GM19240 (cell line): ENCODE results near the gene MPDU1.

Experiments
- DNase-seq: peaks from one replicate; pipeline ENCODE4 v3.0.0; 2011; ENCODE audit warnings: low spot score; ENCODE audit not compliant: insufficient read length

The MPDU1 gene

GRCh38 chr17:7583253-7584109, at the start of gene MPDU1:
Gene MPDU1, plus strand, starts transcription at chr17:7583852. Its CDS starts 11 bp downstream, at chr17:7583863.
- DNase-seq: peak; percentile 71

GRCh38 chr17:7538050-7538449, 45.6 kb upstream of the MPDU1 start:
- no peak for DNase-seq

GRCh38 chr17:7538891-7539545, 44.6 kb upstream of the MPDU1 start:
- no peak for DNase-seq

- no peak for DNase-seq
Measured at GRCh38 chr17:7541074-7541621, 42.5 kb upstream of the MPDU1 start.

GRCh38 chr17:7544911-7545310, 38.7 kb upstream of the MPDU1 start:
- no peak for DNase-seq

GRCh38 chr17:7548585-7549400, 34.9 kb upstream of the MPDU1 start, which contains the start of gene TNFSF12:
Gene TNFSF12, plus strand, starts transcription at chr17:7549058. Its CDS starts 96 bp downstream, at chr17:7549154.
- DNase-seq: no peak

- DNase-seq: no peak
Measured at GRCh38 chr17:7549401-7550055, 34.1 kb upstream of the MPDU1 start.

- DNase-seq: no peak
Measured at GRCh38 chr17:7550344-7550743, 33.3 kb upstream of the MPDU1 start.

GRCh38 chr17:7551396-7551795, 32.3 kb upstream of the MPDU1 start:
- DNase-seq: no peak

- peak; percentile 66 for DNase-seq
Measured at GRCh38 chr17:7552621-7553051, 31.0 kb upstream of the MPDU1 start.

GRCh38 chr17:7553356-7553755, 30.3 kb upstream of the MPDU1 start:
- no peak for DNase-seq

GRCh38 chr17:7555320-7555948, 28.2 kb upstream of the MPDU1 start:
- DNase-seq: no peak

- DNase-seq: no peak
Measured at GRCh38 chr17:7556627-7557026, 27.0 kb upstream of the MPDU1 start.

- DNase-seq: no peak
Measured at GRCh38 chr17:7557147-7557764, 26.4 kb upstream of the MPDU1 start.

- DNase-seq: no peak
Measured at GRCh38 chr17:7557775-7558543, 25.7 kb upstream of the MPDU1 start.

GRCh38 chr17:7558544-7559319, 24.9 kb upstream of the MPDU1 start, which contains the start of gene TNFSF13:
Gene TNFSF13, plus strand, starts transcription at chr17:7558750. Its CDS starts 290 bp downstream, at chr17:7559040.
- DNase-seq: no peak

- DNase-seq: no peak
Measured at GRCh38 chr17:7559320-7560171, 24.1 kb upstream of the MPDU1 start.
